GM18508 (cell line): ENCODE measurements around the gene TRAPPC4.
"Not testable (repeated sequence)": the region's sequence is repeated elsewhere in the genome, so short reads cannot be mapped to it uniquely, and the experiment has no call there.

Source experiments
- ATAC-seq: cut with Tn5 transposase; IDR thresholded peaks from one replicate; pipeline ENCODE4 v1.9.1; 2021; ENCODE audit warnings: moderate number of reproducible peaks; ENCODE audit not compliant: insufficient read depth, unreplicated experiment

Gene TRAPPC4

GRCh38 chr11:119059128-119059527 lies 40.6 kb downstream of the TRAPPC4 start:
- ATAC-seq, result not testable (repeated sequence)

- ATAC-seq, result no peak
Measured at GRCh38 chr11:119061256-119061655, 42.7 kb downstream of the TRAPPC4 start.

GRCh38 chr11:119062779-119063178 lies 44.2 kb downstream of the TRAPPC4 start:
- ATAC-seq, result no peak

GRCh38 chr11:119065369-119065768 lies 46.8 kb downstream of the TRAPPC4 start:
- no peak for ATAC-seq

GRCh38 chr11:119067371-119068222 lies 49.0 kb downstream of the TRAPPC4 start, which contains the start of gene VPS11:
VPS11 (plus strand) TSS chr11:119067818; CDS start chr11:119067824, 6 bp downstream.
- ATAC-seq, result peak; percentile 67
